LNCaP clone FGC (cell line): ENCODE results near the gene KRTAP19-3.

ENCODE experiments used
- DNase-seq: peaks from one replicate; pipeline ENCODE4 v3.0.0-alpha.2; 2011; ENCODE audit warnings: low read depth
- H3K4me3 ChIP-seq: 2 replicates; pipeline ENCODE4 v1.5.1; 2011; ENCODE audit warnings: mild to moderate bottlenecking, low read depth, low read length, control low read depth
- CTCF ChIP-seq: IDR thresholded peaks from 2 replicates; pipeline ENCODE4 v1.5.1; 2012; ENCODE audit warnings: mild to moderate bottlenecking; ENCODE audit not compliant: control insufficient read depth, insufficient read depth; ENCODE audit errors: extremely low read depth

The KRTAP19-3 gene

GRCh38 chr21:30463713-30464112 is 28.1 kb downstream of the KRTAP19-3 start:
- no peak for DNase-seq
- H3K4me3 ChIP-seq = no peak overlapping the region
- peak; percentile 60 for TF ChIP-seq CTCF

GRCh38 chr21:30448514-30448913 is 43.3 kb downstream of the KRTAP19-3 start:
- no peak for TF ChIP-seq CTCF
- no peak for DNase-seq

DNA sequence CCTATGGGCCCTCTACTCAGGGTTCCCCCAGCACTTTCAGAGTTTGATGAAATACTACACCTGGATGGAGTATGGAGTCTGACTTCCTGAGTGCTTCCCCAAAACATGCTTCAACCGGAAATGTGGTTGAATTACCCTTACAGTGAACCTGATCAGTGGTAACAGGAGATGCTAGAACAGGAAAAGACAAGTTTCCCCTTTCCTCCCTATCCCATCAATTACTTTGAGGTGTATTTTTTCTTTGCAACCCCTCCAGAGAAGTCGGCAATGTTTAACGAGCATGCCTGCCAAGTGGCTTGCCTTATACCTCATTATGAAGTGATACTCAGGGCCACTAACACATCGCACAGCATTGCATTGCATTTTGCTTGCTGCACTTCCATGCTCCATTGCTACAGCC is 44.8 kb downstream of the KRTAP19-3 start:
- TF ChIP-seq CTCF = no peak
- no peak overlapping the region for H3K4me3 ChIP-seq
- DNase-seq = no peak

More at GRCh38 chr21:30448514-30448913, 43.3 kb downstream of the KRTAP19-3 start:
- H3K4me3 ChIP-seq = no peak overlapping the region

- no peak overlapping the region for H3K4me3 ChIP-seq
- 0 out of 2 replicates have a peak, but pooled peaks have one; percentile 7 for TF ChIP-seq CTCF
- DNase-seq = no peak
Measured at GRCh38 chr21:30444204-30444603, 47.6 kb downstream of the KRTAP19-3 start.

- no peak for TF ChIP-seq CTCF
- DNase-seq = peak; percentile 88
Measured at GRCh38 chr21:30443226-30443625, 48.6 kb downstream of the KRTAP19-3 start.

More at GRCh38 chr21:30443226-30443625, 48.6 kb downstream of the KRTAP19-3 start:
- H3K4me3 ChIP-seq = no peak overlapping the region
